SK-N-SH (cell line): ENCODE measurements around the gene KCTD11. TPM values are rescaled to one million over a fixed set of nuclear protein-coding genes. Genes with fewer than 3 reads are reported as not detected.

ENCODE experiments used
- CTCF ChIA-PET: fragments of 300-600, 350-600 bp; formaldehyde crosslinking; extraction: SDS; loops from one replicate; lab custom pipeline; 2021; lab: Yijun Ruan, JAX
- POLR2A ChIA-PET: fragments of 350-600 bp; sonication (Branson Sonifier 250); formaldehyde crosslinking; extraction: SDS; loops from one replicate; lab custom pipeline; 2020; ENCODE audit warnings: antibody characterized with exemption, inconsistent platforms; lab: Yijun Ruan, JAX
- DNase-seq: peaks from one replicate; pipeline ENCODE4 v3.0.0; 2012
- H2AFZ ChIP-seq: fragments of 200-600 bp; sonication (generic); 2 replicates; pipeline ENCODE4 v1.8.1; 2016; ENCODE audit warnings: antibody characterized with exemption, mild to moderate bottlenecking, low read depth
- H3F3A ChIP-seq: fragments of 200-600 bp; sonication (generic); replicated peaks from 2 replicates; pipeline ENCODE3; 2016; ENCODE audit warnings: antibody characterized with exemption, mild to moderate bottlenecking; ENCODE audit not compliant: insufficient read depth
- H3K27ac ChIP-seq, 2 experiments: fragments of 200-500 bp in 1 of 2; fragments of 200-600 bp in 1 of 2; sonication (Bioruptor generic) in 1 of 2; sonication (generic), shearing (Covaris generic) in 1 of 2; 2 replicates each; pipeline versions ENCODE4 v1.5.1 to v1.6.1; 2014 to 2016; ENCODE audit warnings: low read depth in 2 of 2, inconsistent platforms in 1 of 2, low read length in 1 of 2, mild to moderate bottlenecking in 1 of 2, mixed read lengths in 1 of 2
- H3K27me3 ChIP-seq: fragments of 200-600 bp; sonication (generic), shearing (Covaris generic); 2 replicates; pipeline ENCODE4 v1.6.1; 2016; ENCODE audit warnings: mixed run types; ENCODE audit not compliant: insufficient read depth
- H3K36me3 ChIP-seq, 2 experiments: fragments of 200-500 bp in 1 of 2; fragments of 200-600 bp in 1 of 2; sonication (Bioruptor generic) in 1 of 2; sonication (generic) in 1 of 2; replicated peaks in 1 of 2; 2 replicates each; pipeline versions ENCODE3 to v1.5.1; 2014 to 2016; ENCODE audit warnings: low read length in 1 of 2, mild to moderate bottlenecking in 1 of 2; ENCODE audit not compliant: insufficient read depth in 2 of 2, control insufficient read depth in 1 of 2
- H3K4me1 ChIP-seq, 2 experiments: fragments of 200-500 bp in 1 of 2; fragments of 200-600 bp in 1 of 2; sonication (Bioruptor generic) in 1 of 2; sonication (generic), shearing (Covaris generic) in 1 of 2; 2 replicates each; pipeline versions ENCODE4 v1.5.1 to v1.6.1; 2014 to 2016; ENCODE audit warnings: low read depth in 1 of 2, low read length in 1 of 2, mixed run types in 1 of 2; ENCODE audit not compliant: insufficient read depth in 2 of 2, control insufficient read depth in 1 of 2
- H3K4me2 ChIP-seq: fragments of 200-600 bp; sonication (generic), shearing (Covaris generic); 2 replicates; pipeline ENCODE4 v1.6.1; 2017; ENCODE audit warnings: mixed run types
- H3K4me3 ChIP-seq, 2 experiments: fragments of 200-500 bp in 1 of 2; fragments of 200-600 bp in 1 of 2; sonication (Bioruptor generic) in 1 of 2; sonication (generic), shearing (Covaris generic) in 1 of 2; 2 replicates each; pipeline versions ENCODE4 v1.5.1 to v1.8.1; 2014 to 2016; ENCODE audit warnings: low read depth in 2 of 2, inconsistent platforms in 1 of 2, low read length in 1 of 2, mild to moderate bottlenecking in 1 of 2, mixed read lengths in 1 of 2, moderate library complexity in 1 of 2
- H3K79me2 ChIP-seq: fragments of 200-600 bp; sonication (generic); 2 replicates; pipeline ENCODE4 v1.8.1; 2017; ENCODE audit warnings: mild to moderate bottlenecking; ENCODE audit not compliant: insufficient read depth
- H3K9ac ChIP-seq: fragments of 200-600 bp; sonication (generic); 2 replicates; pipeline ENCODE4 v1.6.1; 2017; ENCODE audit warnings: mixed run types
- H3K9me2 ChIP-seq: fragments of 200-600 bp; sonication (generic); 2 replicates; pipeline ENCODE4 v1.6.1; 2017; ENCODE audit warnings: mixed run types
- H3K9me3 ChIP-seq: fragments of 200-600 bp; sonication (generic); 2 replicates; pipeline ENCODE4 v1.6.1; 2017; ENCODE audit warnings: mixed run types, mild to moderate bottlenecking, moderate library complexity
- H4K20me1 ChIP-seq: fragments of 200-600 bp; sonication (generic); 2 replicates; pipeline ENCODE4 v1.6.1; 2017; ENCODE audit warnings: mild to moderate bottlenecking, mixed run types; ENCODE audit not compliant: insufficient read depth
- EP300 ChIP-seq, 2 experiments: IDR thresholded peaks; 2 replicates each; pipeline versions ENCODE4 v1.4.0 to v1.6.1; 2012; ENCODE audit warnings: borderline replicate concordance in 1 of 2, low read depth in 1 of 2, low read length in 1 of 2
- EZH2phosphoT487 ChIP-seq: fragments of 200-600 bp; sonication (generic); IDR thresholded peaks from 2 replicates; pipeline ENCODE4 v1.6.1; 2017; ENCODE audit warnings: low read depth, mixed run types, mild to moderate bottlenecking, antibody characterized with exemption, moderate library complexity, borderline replicate concordance
- GABPA ChIP-seq: IDR thresholded peaks from 2 replicates; pipeline ENCODE4 v1.4.0; 2012; ENCODE audit warnings: low read depth, mild to moderate bottlenecking
- GATA2 ChIP-seq: sonication (generic); formaldehyde crosslinking; IDR thresholded peaks from 2 replicates; pipeline ENCODE4 v1.5.0; 2020; ENCODE audit warnings: mild to moderate bottlenecking, missing genetic modification reagents
- MEF2A ChIP-seq: IDR thresholded peaks from 2 replicates; pipeline ENCODE4 v1.4.0; 2012; ENCODE audit warnings: low read depth, borderline replicate concordance
- MXI1 ChIP-seq: IDR thresholded peaks from 2 replicates; pipeline ENCODE4 v1.6.1; 2012; ENCODE audit warnings: mild to moderate bottlenecking, low read depth, low read length, improper control_type of control experiment
- NRF1 ChIP-seq: IDR thresholded peaks from 2 replicates; pipeline ENCODE4 v1.6.1; 2012; ENCODE audit warnings: low read depth, mild to moderate bottlenecking, low read length
- PBX3 ChIP-seq: IDR thresholded peaks from 2 replicates; pipeline ENCODE4; 2012
- POLR2AphosphoS5 ChIP-seq: IDR thresholded peaks from 2 replicates; pipeline ENCODE4 v1.6.1; 2012; ENCODE audit warnings: low read depth, low read length
- RAD21 ChIP-seq: IDR thresholded peaks from 2 replicates; pipeline ENCODE4 v1.6.1; 2012; ENCODE audit warnings: mild to moderate bottlenecking, low read length
- REST ChIP-seq: IDR thresholded peaks from 2 replicates; pipeline ENCODE4 v1.6.1; 2012; ENCODE audit warnings: mild to moderate bottlenecking, low read depth, low read length, moderate library complexity
- TAF1 ChIP-seq: IDR thresholded peaks from 2 replicates; pipeline ENCODE4 v1.6.1; 2012; ENCODE audit warnings: low read depth, mild to moderate bottlenecking, low read length, moderate library complexity, borderline replicate concordance
- TEAD4 ChIP-seq: IDR thresholded peaks from 2 replicates; pipeline ENCODE4 v1.4.0; 2012; ENCODE audit warnings: mild to moderate bottlenecking, borderline replicate concordance; ENCODE audit not compliant: insufficient read depth
- USF1 ChIP-seq: IDR thresholded peaks from 2 replicates; pipeline ENCODE4 v1.4.0; 2012; ENCODE audit warnings: low read depth, borderline replicate concordance
- ZBTB33 ChIP-seq: IDR thresholded peaks from 2 replicates; pipeline ENCODE4 v1.4.0; 2012; ENCODE audit warnings: low read depth, borderline replicate concordance
- WGBS: methylation state at CpG from one replicate; pipeline ENCODE4 v1.1.6; 2017; ENCODE audit warnings: low lambda C conversion rate; 5-methylcytosine and 5-hydroxymethylcytosine counted together
- polyA plus RNA-seq, 3 experiments: library from polyadenylated mRNA; depleted of rRNA; stranded (reverse); fragments of >200 nt; gene quantifications; 2 replicates each; pipeline ENCODE4 v1.2.3, GENCODE V29; 2012
- TF ChIP-seq, protein P1 (sequence below): fragments of 150-350 bp; IDR thresholded peaks from 2 replicates; pipeline ENCODE4 v1.6.1; 2016; ENCODE audit warnings: mild to moderate bottlenecking, low read depth, low read length
- TF ChIP-seq, protein P2 (sequence below): fragments of 150-350 bp; IDR thresholded peaks from 2 replicates; pipeline ENCODE4 v1.6.1; 2017; ENCODE audit warnings: antibody characterized with exemption, low read length, low read depth, borderline replicate concordance

The KCTD11 gene
- polyA plus RNA-seq, 1 of the 3 experiments (the other 2 are of a cell fraction), result 9.5 TPM

DNA sequence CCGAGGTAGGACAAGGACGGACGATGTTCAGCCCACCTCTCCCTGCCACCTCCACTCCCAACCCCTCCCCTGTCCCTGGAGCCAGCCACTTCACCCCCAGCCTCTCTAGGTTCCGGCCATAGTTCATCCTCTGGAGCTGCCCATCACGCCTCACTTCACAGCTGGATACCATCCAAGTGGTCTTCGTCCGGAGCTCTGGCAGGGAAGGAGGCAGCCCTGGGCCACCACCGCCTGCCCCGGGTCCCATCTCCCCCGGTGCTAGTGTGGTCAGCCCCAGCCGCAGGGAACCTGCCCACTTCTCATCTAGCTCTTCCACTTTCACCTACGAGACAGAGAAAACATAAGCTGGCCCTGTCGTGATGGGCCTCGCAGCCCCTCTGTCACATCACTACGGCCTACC lies 30.5 kb upstream of the KCTD11 start:
- TF ChIP-seq, protein P1, sequence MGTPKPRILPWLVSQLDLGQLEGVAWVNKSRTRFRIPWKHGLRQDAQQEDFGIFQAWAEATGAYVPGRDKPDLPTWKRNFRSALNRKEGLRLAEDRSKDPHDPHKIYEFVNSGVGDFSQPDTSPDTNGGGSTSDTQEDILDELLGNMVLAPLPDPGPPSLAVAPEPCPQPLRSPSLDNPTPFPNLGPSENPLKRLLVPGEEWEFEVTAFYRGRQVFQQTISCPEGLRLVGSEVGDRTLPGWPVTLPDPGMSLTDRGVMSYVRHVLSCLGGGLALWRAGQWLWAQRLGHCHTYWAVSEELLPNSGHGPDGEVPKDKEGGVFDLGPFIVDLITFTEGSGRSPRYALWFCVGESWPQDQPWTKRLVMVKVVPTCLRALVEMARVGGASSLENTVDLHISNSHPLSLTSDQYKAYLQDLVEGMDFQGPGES, result no peak
- TF ChIP-seq ZBTB33, result no peak
- TF ChIP-seq TAF1, result no peak
- no peak for TF ChIP-seq NRF1
- TF ChIP-seq MEF2A, result no peak
- no peak for TF ChIP-seq EZH2phosphoT487
- TF ChIP-seq EP300 (IDR thresholded peaks at IDR 0.05; ENCODE audit: borderline replicate concordance in 1 of 2, low read depth in 1 of 2, low read length in 1 of 2), result no peak
- TF ChIP-seq GATA2 (CRISPR knock-in tag), result no peak
- no peak for TF ChIP-seq RAD21
- TF ChIP-seq MXI1, result no peak
- no peak for TF ChIP-seq POLR2AphosphoS5
- no peak for TF ChIP-seq TEAD4
- TF ChIP-seq, protein P2, sequence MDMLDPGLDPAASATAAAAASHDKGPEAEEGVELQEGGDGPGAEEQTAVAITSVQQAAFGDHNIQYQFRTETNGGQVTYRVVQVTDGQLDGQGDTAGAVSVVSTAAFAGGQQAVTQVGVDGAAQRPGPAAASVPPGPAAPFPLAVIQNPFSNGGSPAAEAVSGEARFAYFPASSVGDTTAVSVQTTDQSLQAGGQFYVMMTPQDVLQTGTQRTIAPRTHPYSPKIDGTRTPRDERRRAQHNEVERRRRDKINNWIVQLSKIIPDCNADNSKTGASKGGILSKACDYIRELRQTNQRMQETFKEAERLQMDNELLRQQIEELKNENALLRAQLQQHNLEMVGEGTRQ, result no peak
- TF ChIP-seq REST, result no peak
- no peak for TF ChIP-seq USF1
- no peak for TF ChIP-seq GABPA
- no peak for TF ChIP-seq PBX3
- Histone ChIP-seq H3K9me2 (no peaks in the 10 kb centered on the region), H3K4me2 (no peak overlapping the region), H3K79me2 (no peaks in the 10 kb centered on the region), H3K9ac (no peak overlapping the region), H3K4me3 (no peak overlapping the region), H3F3A (no peaks in the 10 kb centered on the region), H3K9me3 (no peaks in the 10 kb centered on the region), H3K4me1 (no peaks in the 10 kb centered on the region), H3K27ac (no peak overlapping the region), H4K20me1 (no peaks in the 10 kb centered on the region), H3K36me3 (peaks cover 10 to 72% of the 10 kb centered on the region in 2 experiments), H2AFZ (no peak overlapping the region), H3K27me3 (no peaks in the 10 kb centered on the region)
- ChIA-PET CTCF (interaction anchor here (0.7 to 8.4 kb wide), 2 partner anchors 23 to 96 kb away, joined by 3 to 55 read pairs; no protein-coding TSS in a partner anchor), POLR2A (no interaction called here)
- WGBS, result 97% methylated on average over 11 of the region's 15 CpGs
- DNase-seq, result peak; percentile 11
